Endothelial cell of umbilical vein (primary cell): ENCODE data around the gene HSPB1. TPM values are rescaled to one million over a fixed set of nuclear protein-coding genes. Genes with fewer than 3 reads are reported as not detected.

Source experiments
- BruUV-seq: library from RNA; stranded (reverse); fragments of 400-500 nt; replicated peaks from 2 replicates; lab custom pipeline; 2021; lab: Mats Ljungman, UMichigan
- CTCF ChIA-PET: fragments of 300-600, 350-600 bp; sonication (Branson Sonifier 250); formaldehyde crosslinking; loops from one replicate; lab custom pipeline; 2021; ENCODE audit warnings: antibody characterized with exemption, inconsistent platforms; lab: Charles Lee
- POLR2A ChIA-PET: fragments of 300-600, 350-600 bp; sonication (Branson Sonifier 250); formaldehyde crosslinking; loops from one replicate; lab custom pipeline; 2021; ENCODE audit warnings: antibody characterized with exemption, inconsistent platforms; lab: Charles Lee
- DNase-seq: peaks from one replicate; pipeline ENCODE4 v3.0.0-alpha.2; 2011; ENCODE audit warnings: low read depth, low spot score
- FAIRE-seq: peaks from 2 replicates; lab custom pipeline; 2011; peaks lifted over from hg19 to GRCh38; lab: Jason Lieb, UNC
- H2AFZ ChIP-seq: 2 replicates; pipeline ENCODE4 v1.6.0; 2012; ENCODE audit warnings: low read depth, low read length, control low read depth, inconsistent platforms
- H3K27ac ChIP-seq: 2 replicates; pipeline ENCODE4 v1.5.1; 2011; ENCODE audit warnings: low read depth, mild to moderate bottlenecking, control low read depth, low read length, moderate library complexity; ENCODE audit not compliant: insufficient read depth
- H3K27me3 ChIP-seq, 2 experiments: 2 replicates each; pipeline versions ENCODE4 v1.6.0 to v1.6.1; 2011; ENCODE audit warnings: low read length in 2 of 2, mixed read lengths in 1 of 2; ENCODE audit not compliant: control insufficient read depth in 2 of 2, insufficient read depth in 2 of 2
- H3K36me3 ChIP-seq, 2 experiments: 2 replicates in 1 of 2; 3 replicates in 1 of 2; pipeline ENCODE4 v1.5.1; 2011; ENCODE audit warnings: low read length in 2 of 2, mild to moderate bottlenecking in 1 of 2, moderate library complexity in 1 of 2; ENCODE audit not compliant: control insufficient read depth in 2 of 2, insufficient read depth in 2 of 2; ENCODE audit errors: extremely low read depth in 1 of 2
- H3K4me1 ChIP-seq: 3 replicates; pipeline ENCODE4 v1.5.1; 2011; ENCODE audit warnings: mild to moderate bottlenecking, low read length; ENCODE audit not compliant: control insufficient read depth, insufficient read depth; ENCODE audit errors: extremely low read depth
- H3K4me2 ChIP-seq: 2 replicates; pipeline ENCODE4 v1.6.1; 2011; ENCODE audit warnings: low read length, control low read depth, mixed read lengths; ENCODE audit not compliant: insufficient read depth
- H3K4me3 ChIP-seq, 3 experiments: fragments of 200-600 bp in 1 of 3; sonication (generic), shearing (Covaris generic) in 1 of 3; replicated peaks in 1 of 3; 2 replicates each; pipeline ENCODE4 v1.5.1; 2011 to 2016; ENCODE audit warnings: control low read depth in 3 of 3, low read length in 3 of 3, mild to moderate bottlenecking in 2 of 3, inconsistent platforms in 1 of 3, low read depth in 1 of 3, moderate library complexity in 1 of 3; ENCODE audit not compliant: insufficient read depth in 1 of 3
- H3K79me2 ChIP-seq: 2 replicates; pipeline ENCODE4 v1.6.0; 2012; ENCODE audit warnings: low read length, inconsistent platforms; ENCODE audit not compliant: control insufficient read depth, insufficient read depth
- H3K9ac ChIP-seq: replicated peaks from 2 replicates; pipeline ENCODE3; 2011; ENCODE audit warnings: low read length, control low read depth; ENCODE audit not compliant: insufficient read depth; ENCODE audit errors: extremely low read depth
- H3K9me1 ChIP-seq: replicated peaks from 3 replicates; pipeline ENCODE4 v1.6.0; 2011; ENCODE audit warnings: mild to moderate bottlenecking, low read length; ENCODE audit not compliant: control insufficient read depth, insufficient read depth; ENCODE audit errors: extremely low read depth
- H3K9me3 ChIP-seq: replicated peaks from 2 replicates; pipeline ENCODE4 v1.5.1; 2012; ENCODE audit warnings: low read length, inconsistent platforms; ENCODE audit not compliant: control insufficient read depth, insufficient read depth
- H4K20me1 ChIP-seq: replicated peaks from 2 replicates; pipeline ENCODE3; 2011; ENCODE audit warnings: mild to moderate bottlenecking, low read length; ENCODE audit not compliant: control insufficient read depth, insufficient read depth; ENCODE audit errors: extremely low read depth
- EZH2 ChIP-seq: IDR thresholded peaks from 2 replicates; pipeline ENCODE4 v1.6.1; 2012; ENCODE audit warnings: borderline replicate concordance, low read depth, mild to moderate bottlenecking, moderate library complexity, low read length, inconsistent platforms; ENCODE audit not compliant: severe bottlenecking
- FOS ChIP-seq: IDR thresholded peaks from 2 replicates; pipeline ENCODE4 v1.6.1; 2011; ENCODE audit warnings: mild to moderate bottlenecking, low read length, moderate library complexity, borderline replicate concordance; ENCODE audit not compliant: insufficient read depth
- GATA2 ChIP-seq: IDR thresholded peaks from 2 replicates; pipeline ENCODE4 v1.7.0; 2011; ENCODE audit warnings: low read depth, mild to moderate bottlenecking, moderate library complexity, mixed read lengths, low read length; ENCODE audit not compliant: insufficient read length, insufficient read depth
- JUN ChIP-seq: IDR thresholded peaks from 2 replicates; pipeline ENCODE4 v1.6.1; 2011; ENCODE audit warnings: borderline replicate concordance, low read depth; ENCODE audit not compliant: insufficient read length, insufficient read depth
- MYC ChIP-seq: IDR thresholded peaks from one replicate; pipeline ENCODE4 v1.6.1; 2011; ENCODE audit warnings: mild to moderate bottlenecking, low read depth, low read length
- POLR2A ChIP-seq: IDR thresholded peaks from 2 replicates; pipeline ENCODE4 v1.6.1; 2012; ENCODE audit warnings: low read depth, mild to moderate bottlenecking, control low read depth, low read length
- POLR2AphosphoS5 ChIP-seq: IDR thresholded peaks from 2 replicates; pipeline ENCODE4 v1.6.1; 2012; ENCODE audit warnings: low read depth, mild to moderate bottlenecking, control low read depth, low read length, moderate library complexity; ENCODE audit not compliant: insufficient read depth
- dilution Hi-C: fragments of 300-500 bp; cut with MboI; formaldehyde crosslinking; loops from one replicate; pipeline ENCODE4 v1.15.0; 2019; ENCODE audit warnings: low sequenced_read_pairs; ENCODE audit not compliant: extremely low pct_ligation_motif_present
- intact Hi-C: fragments of 100-400 bp; cut with micrococcal nuclease; formaldehyde crosslinking; loops from one replicate; pipeline ENCODE4 v1.10.0; 2022
- polyA plus RNA-seq, 4 experiments: library from polyadenylated mRNA; depleted of rRNA in 3 of 4; stranded (reverse) in 3 of 4; unstranded in 1 of 4; fragments of >200 nt; gene quantifications; 2 replicates each; pipeline versions ENCODE4 v1.2.1 to v1.2.3, GENCODE V29; 2011 to 2012; ENCODE audit warnings: missing spikeins in 1 of 4
- total RNA-seq: library from RNA; stranded (reverse); gene quantifications from 2 replicates; pipeline ENCODE4 v1.2.3, GENCODE V29; 2021
- TF ChIP-seq, protein P1 (sequence below): IDR thresholded peaks from 2 replicates; pipeline ENCODE4 v1.6.1; 2011; ENCODE audit not compliant: insufficient read depth, insufficient read length
- TF ChIP-seq, protein P2 (sequence below), 2 donors: IDR thresholded peaks; 1 replicate in 1 of 2; 2 replicates in 1 of 2; pipeline ENCODE4 v1.5.1; 2011; ENCODE audit warnings: low read length in 2 of 2, mild to moderate bottlenecking in 2 of 2, moderate library complexity in 2 of 2, control low read depth in 1 of 2, inconsistent platforms in 1 of 2, low read depth in 1 of 2; ENCODE audit not compliant: insufficient read depth in 1 of 2; ENCODE audit errors: extremely low read depth in 1 of 2

The HSPB1 gene
- total and polyA plus RNA-seq, 2 donors (not counting 3 experiments of a cell fraction or from before 2014, with no cell fraction given): 1,748 to 3,130 TPM

DNA sequence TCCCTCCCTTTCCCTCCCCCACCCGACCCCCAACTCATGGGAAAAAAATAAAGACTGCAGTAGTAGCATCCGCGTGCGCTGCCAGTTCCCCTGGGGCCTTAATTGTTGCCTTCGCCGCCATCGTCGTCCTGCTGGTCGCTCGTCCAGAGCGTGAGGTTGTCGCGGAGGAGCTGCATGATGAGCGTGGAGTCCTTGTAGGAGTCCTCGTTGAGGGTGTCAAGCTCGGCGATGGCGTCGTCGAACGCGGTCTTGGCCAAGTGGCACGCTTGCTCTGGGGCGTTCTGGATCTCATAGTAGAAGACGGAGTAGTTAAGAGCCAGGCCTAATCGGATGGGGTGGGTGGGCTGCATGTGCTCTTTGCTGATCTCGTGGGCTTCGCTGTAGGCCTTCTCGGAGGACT is 27.0 kb downstream of the HSPB1 start:
- Histone ChIP-seq H3K79me2 (peaks cover 94% of the 10 kb centered on the region), H3K9ac (no peak overlapping the region), H3K4me1 (peaks cover 9% of the 10 kb centered on the region), H3K4me3 (no peak overlapping the region), H2AFZ (no peak overlapping the region), H3K4me2 (no peak overlapping the region), H3K9me3 (no peaks in the 10 kb centered on the region), H3K9me1 (no peaks in the 10 kb centered on the region), H3K27ac (no peak overlapping the region), H3K27me3 (no peaks in the 10 kb centered on the region), H4K20me1 (peaks cover 16% of the 10 kb centered on the region), H3K36me3 (peaks cover 9 to 16% of the 10 kb centered on the region in 2 experiments)
- dilution Hi-C loops (no loop called here), intact Hi-C loops (no loop called here)
- BruUV-seq: no TSS peak
- POLR2A ChIA-PET: no interaction called here
- CTCF ChIA-PET: no interaction called here
- no peak for FAIRE-seq
- no peak for TF ChIP-seq EZH2
- TF ChIP-seq, protein P1, sequence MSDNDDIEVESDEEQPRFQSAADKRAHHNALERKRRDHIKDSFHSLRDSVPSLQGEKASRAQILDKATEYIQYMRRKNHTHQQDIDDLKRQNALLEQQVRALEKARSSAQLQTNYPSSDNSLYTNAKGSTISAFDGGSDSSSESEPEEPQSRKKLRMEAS: no peak
- TF ChIP-seq, protein P2, sequence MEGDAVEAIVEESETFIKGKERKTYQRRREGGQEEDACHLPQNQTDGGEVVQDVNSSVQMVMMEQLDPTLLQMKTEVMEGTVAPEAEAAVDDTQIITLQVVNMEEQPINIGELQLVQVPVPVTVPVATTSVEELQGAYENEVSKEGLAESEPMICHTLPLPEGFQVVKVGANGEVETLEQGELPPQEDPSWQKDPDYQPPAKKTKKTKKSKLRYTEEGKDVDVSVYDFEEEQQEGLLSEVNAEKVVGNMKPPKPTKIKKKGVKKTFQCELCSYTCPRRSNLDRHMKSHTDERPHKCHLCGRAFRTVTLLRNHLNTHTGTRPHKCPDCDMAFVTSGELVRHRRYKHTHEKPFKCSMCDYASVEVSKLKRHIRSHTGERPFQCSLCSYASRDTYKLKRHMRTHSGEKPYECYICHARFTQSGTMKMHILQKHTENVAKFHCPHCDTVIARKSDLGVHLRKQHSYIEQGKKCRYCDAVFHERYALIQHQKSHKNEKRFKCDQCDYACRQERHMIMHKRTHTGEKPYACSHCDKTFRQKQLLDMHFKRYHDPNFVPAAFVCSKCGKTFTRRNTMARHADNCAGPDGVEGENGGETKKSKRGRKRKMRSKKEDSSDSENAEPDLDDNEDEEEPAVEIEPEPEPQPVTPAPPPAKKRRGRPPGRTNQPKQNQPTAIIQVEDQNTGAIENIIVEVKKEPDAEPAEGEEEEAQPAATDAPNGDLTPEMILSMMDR (IDR thresholded peaks at IDR 0.05; ENCODE audit: extremely low read depth in 1 of 2, insufficient read depth in 1 of 2, low read depth in 1 of 2, low read length in 2 of 2): no peak
- TF ChIP-seq POLR2A: no peak
- no peak for TF ChIP-seq FOS
- no peak for TF ChIP-seq JUN
- TF ChIP-seq MYC: no peak
- TF ChIP-seq POLR2AphosphoS5: no peak
- no peak for TF ChIP-seq GATA2
- no peak for DNase-seq
